ENCODE measurements around the gene TNFRSF21. TPM values are rescaled to one million over a fixed set of nuclear protein-coding genes. Genes with fewer than 3 reads are reported as not detected.

TNFRSF21 gene
- total and polyA plus RNA-seq, 2 of the 8 experiments (the other 6 are each of a cell fraction or from before 2014, with no cell fraction given): 16.4 to 52.7 TPM

DNA sequence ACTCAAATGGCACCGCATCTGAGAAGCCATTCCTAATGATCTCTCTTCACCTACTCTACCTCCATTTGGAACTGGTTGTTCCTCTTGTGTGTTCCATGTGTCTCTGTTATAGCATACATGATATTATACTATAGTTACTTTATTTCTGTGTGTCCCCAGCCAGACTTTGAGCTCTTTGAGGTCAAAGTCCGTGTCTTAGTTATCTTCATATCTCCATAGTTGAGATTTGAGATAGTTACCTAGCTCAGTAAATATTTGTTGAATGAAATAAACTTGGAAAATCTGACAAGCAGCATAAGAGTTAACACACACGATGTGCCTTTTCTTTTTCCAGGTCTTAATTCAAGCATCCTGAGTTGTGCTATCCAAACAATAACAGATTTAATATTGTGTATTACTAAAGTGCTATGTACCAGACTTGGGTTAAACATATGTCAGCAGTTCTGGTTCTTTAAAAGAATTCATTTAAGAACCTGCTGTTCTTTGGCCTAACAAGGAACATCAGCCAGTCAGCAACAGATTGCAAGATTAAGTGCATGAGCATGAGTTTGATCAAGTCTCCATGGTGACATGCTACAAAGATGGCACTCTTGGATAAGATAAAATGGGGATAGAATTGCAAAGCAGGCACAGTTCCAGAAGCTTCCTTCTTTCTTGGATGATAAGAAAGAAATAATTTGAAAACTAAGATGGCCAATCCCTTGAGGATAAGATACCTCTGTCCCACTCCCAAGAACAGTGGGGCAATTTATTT lies 8.7 kb upstream of the TNFRSF21 start:
- no peaks in the 10 kb centered on the region for H3K79me2 ChIP-seq (ENCODE audit: control insufficient read depth in 1 of 2, insufficient read depth in 2 of 2, low read length in 2 of 2)
- H3K27ac ChIP-seq (ENCODE audit: low read depth, low read length): no peak overlapping the region
- no peak overlapping the region for H4K5ac ChIP-seq (ENCODE audit: insufficient read length, low read depth, low read length)
- DNase-seq (ENCODE audit: low read depth in 1 of 2, low spot score in 2 of 2) (no peak), FAIRE-seq (no peak)
- no peak overlapping the region for H3K4me3 ChIP-seq (ENCODE audit: extremely low read depth in 1 of 4, insufficient read depth in 2 of 4, low read depth in 3 of 4, low read length in 4 of 4)
- no peak overlapping the region for H4K8ac ChIP-seq (ENCODE audit: extremely low read depth, insufficient read depth, low read length)
- POLR2A ChIA-PET (ENCODE audit: partially characterized antibody): no interaction called here
- H3K4me1 ChIP-seq (replicated peaks in 1 of 4; ENCODE audit: control insufficient read depth in 3 of 4, insufficient read depth in 4 of 4, low read length in 3 of 4): no peaks in the 10 kb centered on the region
- H2AFZ ChIP-seq (ENCODE audit: low read length): no peak overlapping the region
- no peak overlapping the region for H3K23ac ChIP-seq (ENCODE audit: insufficient read length)
- H3K9me3 ChIP-seq (ENCODE audit: insufficient read depth in 2 of 2, low read depth in 1 of 2, low read length in 1 of 2): no peaks in the 10 kb centered on the region
- no peaks in the 10 kb centered on the region for H3K79me1 ChIP-seq (ENCODE audit: low read depth, low read length)
- no peak overlapping the region for H2BK12ac ChIP-seq (ENCODE audit: low read depth, low read length)
- H4K91ac ChIP-seq (replicated peaks; ENCODE audit: insufficient read length, low read length): no peak overlapping the region
- CTCF ChIA-PET (ENCODE audit: partially characterized antibody): interaction anchor here (1.4 to 2.0 kb wide), 2 partner anchors 9 to 225 kb away, joined by 3 to 6 read pairs; partner anchors contain the start of gene TNFRSF21
- no peak overlapping the region for H3K14ac ChIP-seq (ENCODE audit: insufficient read length)
- no peak overlapping the region for H2BK5ac ChIP-seq (ENCODE audit: low read depth, low read length)
- no peaks in the 10 kb centered on the region for H4K20me1 ChIP-seq (replicated peaks in 1 of 2; ENCODE audit: control insufficient read depth in 1 of 2, insufficient read depth in 2 of 2, low read length in 2 of 2)
- no peak overlapping the region for H3K18ac ChIP-seq (ENCODE audit: extremely low read depth, low read length)
- no peaks in the 10 kb centered on the region for H3K27me3 ChIP-seq (replicated peaks in 1 of 4; ENCODE audit: control insufficient read depth in 3 of 4, extremely low read depth in 1 of 4, insufficient read depth in 3 of 4, low read length in 3 of 4)
- no peak overlapping the region for H2AK5ac ChIP-seq (ENCODE audit: low read depth, low read length)
- H3K4me2 ChIP-seq (ENCODE audit: insufficient read depth in 1 of 2, low read depth in 2 of 2, low read length in 2 of 2): no peak overlapping the region
- H2BK15ac ChIP-seq (ENCODE audit: low read length): no peak overlapping the region
- H3K9ac ChIP-seq (replicated peaks in 1 of 4; ENCODE audit: extremely low read depth in 1 of 4, low read depth in 3 of 4, low read length in 3 of 4): no peak overlapping the region
- H3K36me3 ChIP-seq (ENCODE audit: control insufficient read depth in 2 of 4, insufficient read depth in 4 of 4, low read length in 3 of 4): no peaks in the 10 kb centered on the region
- no peak overlapping the region for H2BK20ac ChIP-seq (ENCODE audit: low read length)
- 94% methylated on average over 3 of the region's 3 CpGs; no CpG with 5 or more reads in 1 of the 2 experiments for whole genome bisulfite sequencing, 2 experiments (ENCODE audit: extremely low coverage in 1 of 2, insufficient coverage in 1 of 2, insufficient read length in 1 of 2, insufficient replicate concordance in 2 of 2, low coverage in 1 of 2, low lambda C conversion rate in 2 of 2, missing lambda C conversion rate in 1 of 2)
- no peak overlapping the region for H3K56ac ChIP-seq (replicated peaks; ENCODE audit: insufficient read length, low read depth, low read length)
- no peak overlapping the region for H3K4ac ChIP-seq (replicated peaks; ENCODE audit: insufficient read length, low read depth, low read length)
- H2BK120ac ChIP-seq (replicated peaks; ENCODE audit: low read depth, low read length): no peak overlapping the region
- no peaks in the 10 kb centered on the region for H3K23me2 ChIP-seq (ENCODE audit: low read depth, low read length)
- TF ChIP-seq JUN (IDR thresholded peaks at IDR 0.05; ENCODE audit: low read depth, low read length) (no peak), TAF7 (optimal IDR thresholded peaks at IDR 0.05; ENCODE audit: borderline replicate concordance, low read depth, low read length) (no peak)
